Hematopoietic multipotent progenitor cell treated with erythropoietin and hydrocortisone succinate and interleukin-3 and kit ligand, for 8 days (in vitro differentiated cells): Measurements from ENCODE around the gene CD82.
A peak's percentile ranks its signal among the peaks of the same experiment; 100 is the strongest.
"Not testable (repeated sequence)": the region's sequence is repeated elsewhere in the genome, so short reads cannot be mapped to it uniquely, and the experiment has no call there.

Experiments
- DNase-seq: peaks from one replicate; pipeline ENCODE4 v3.0.0-alpha.2; 2015

The CD82 gene

GRCh38 chr11:44535191-44535980, 30.1 kb upstream of the CD82 start:
- no peak for DNase-seq

GRCh38 chr11:44536788-44537516, 28.5 kb upstream of the CD82 start:
- no peak for DNase-seq

GRCh38 chr11:44537679-44538078, 27.8 kb upstream of the CD82 start:
- no peak for DNase-seq

- DNase-seq: peak; percentile 80
Observed at GRCh38 chr11:44538375-44539054, 26.9 kb upstream of the CD82 start.

GRCh38 chr11:44539971-44540370, 25.5 kb upstream of the CD82 start:
- no peak for DNase-seq

- no peak for DNase-seq
Observed at GRCh38 chr11:44540667-44541066, 24.8 kb upstream of the CD82 start.

GRCh38 chr11:44542372-44542771, 23.1 kb upstream of the CD82 start:
- DNase-seq: no peak

GRCh38 chr11:44546984-44547383, 18.5 kb upstream of the CD82 start:
- not testable (repeated sequence) for DNase-seq

- DNase-seq: not testable (repeated sequence)
Observed at GRCh38 chr11:44547534-44547933, 17.9 kb upstream of the CD82 start.

GRCh38 chr11:44548032-44548695, 17.3 kb upstream of the CD82 start:
- DNase-seq: no peak

GRCh38 chr11:44548961-44549749, 16.3 kb upstream of the CD82 start:
- not testable (repeated sequence) for DNase-seq

- peak; percentile 91 for DNase-seq
Observed at GRCh38 chr11:44550123-44550522, 15.3 kb upstream of the CD82 start.

- no peak for DNase-seq
Observed at GRCh38 chr11:44551456-44552139, 13.9 kb upstream of the CD82 start.

GRCh38 chr11:44555031-44555800, 10.2 kb upstream of the CD82 start:
- DNase-seq: peak; percentile 71

GRCh38 chr11:44556735-44557409, 8.6 kb upstream of the CD82 start:
- peak; percentile 88 for DNase-seq

GRCh38 chr11:44557464-44557863, 8.0 kb upstream of the CD82 start:
- DNase-seq: no peak

- peak; percentile 65 for DNase-seq
Observed at GRCh38 chr11:44559207-44559939, 6.1 kb upstream of the CD82 start.

- not testable (repeated sequence) for DNase-seq
Observed at GRCh38 chr11:44559940-44560300, 5.5 kb upstream of the CD82 start.

- peak; percentile 72 for DNase-seq
Observed at GRCh38 chr11:44561275-44561805, 4.1 kb upstream of the CD82 start.
